Loucy (cell line): ENCODE results near the gene ZBTB12.

Source experiments
- EZH2phosphoT487 ChIP-seq: fragments of 200-600 bp; IDR thresholded peaks from 2 replicates; pipeline ENCODE4 v1.6.1; 2018; ENCODE audit warnings: antibody characterized with exemption, mild to moderate bottlenecking, moderate library complexity, borderline replicate concordance
- TF ChIP-seq, protein P1 (sequence below): fragments of 200-600 bp; sonication (generic); conservative IDR thresholded peaks from 2 replicates; pipeline ENCODE4 v1.5.1; 2014; ENCODE audit warnings: mild to moderate bottlenecking, antibody characterized with exemption, low read length

DNA sequence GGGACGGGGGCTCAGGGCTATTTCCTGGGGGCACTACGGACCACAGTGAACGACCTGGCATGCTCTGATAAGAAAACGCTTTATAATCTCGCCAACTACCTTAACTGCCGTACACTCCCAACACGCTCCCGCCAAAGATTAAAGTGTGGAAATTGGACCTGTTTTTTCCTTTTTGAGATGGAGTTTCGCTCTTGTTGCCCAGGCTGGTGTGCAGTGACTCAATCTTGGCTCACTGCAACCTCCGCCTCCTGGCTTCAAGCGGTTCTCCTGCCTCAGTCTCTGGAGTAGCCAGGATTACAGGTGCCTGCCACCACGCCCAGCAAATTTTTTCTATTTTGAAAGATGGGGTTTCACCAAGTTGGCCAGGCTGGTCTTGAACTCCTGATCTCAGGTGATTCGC lies 22.7 kb downstream of the ZBTB12 start:
- TF ChIP-seq, protein P1, sequence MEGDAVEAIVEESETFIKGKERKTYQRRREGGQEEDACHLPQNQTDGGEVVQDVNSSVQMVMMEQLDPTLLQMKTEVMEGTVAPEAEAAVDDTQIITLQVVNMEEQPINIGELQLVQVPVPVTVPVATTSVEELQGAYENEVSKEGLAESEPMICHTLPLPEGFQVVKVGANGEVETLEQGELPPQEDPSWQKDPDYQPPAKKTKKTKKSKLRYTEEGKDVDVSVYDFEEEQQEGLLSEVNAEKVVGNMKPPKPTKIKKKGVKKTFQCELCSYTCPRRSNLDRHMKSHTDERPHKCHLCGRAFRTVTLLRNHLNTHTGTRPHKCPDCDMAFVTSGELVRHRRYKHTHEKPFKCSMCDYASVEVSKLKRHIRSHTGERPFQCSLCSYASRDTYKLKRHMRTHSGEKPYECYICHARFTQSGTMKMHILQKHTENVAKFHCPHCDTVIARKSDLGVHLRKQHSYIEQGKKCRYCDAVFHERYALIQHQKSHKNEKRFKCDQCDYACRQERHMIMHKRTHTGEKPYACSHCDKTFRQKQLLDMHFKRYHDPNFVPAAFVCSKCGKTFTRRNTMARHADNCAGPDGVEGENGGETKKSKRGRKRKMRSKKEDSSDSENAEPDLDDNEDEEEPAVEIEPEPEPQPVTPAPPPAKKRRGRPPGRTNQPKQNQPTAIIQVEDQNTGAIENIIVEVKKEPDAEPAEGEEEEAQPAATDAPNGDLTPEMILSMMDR, result no peak
- TF ChIP-seq EZH2phosphoT487, result no peak
